Cerebellar cortex (tissue), 1 donor: ENCODE results near the gene MTHFR.

Experiments
- DNase-seq: peaks from one replicate; pipeline ENCODE4 v3.0.0-alpha.2; 2015; ENCODE audit warnings: low spot score

Gene MTHFR

DNA sequence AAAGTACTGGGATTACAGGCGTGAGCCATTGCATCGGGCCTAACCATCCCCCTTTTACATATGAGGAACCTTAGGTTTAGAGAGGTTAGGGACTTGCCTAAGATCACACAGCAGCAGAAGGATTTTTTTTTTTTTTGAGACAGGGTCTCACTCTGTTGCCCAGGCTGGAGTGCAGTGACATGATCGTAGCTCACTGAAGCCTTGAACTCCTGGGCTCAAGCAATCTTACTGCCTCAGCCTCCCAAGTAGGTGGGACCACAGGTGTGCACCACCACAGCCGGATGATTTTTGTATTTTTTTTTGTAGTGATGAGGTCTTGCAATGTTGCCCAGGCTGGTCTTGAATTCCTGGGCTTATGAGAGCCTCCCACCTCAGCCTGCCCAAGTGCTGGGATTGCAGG, 46.0 kb downstream of the MTHFR start:
- DNase-seq: no peak

DNA sequence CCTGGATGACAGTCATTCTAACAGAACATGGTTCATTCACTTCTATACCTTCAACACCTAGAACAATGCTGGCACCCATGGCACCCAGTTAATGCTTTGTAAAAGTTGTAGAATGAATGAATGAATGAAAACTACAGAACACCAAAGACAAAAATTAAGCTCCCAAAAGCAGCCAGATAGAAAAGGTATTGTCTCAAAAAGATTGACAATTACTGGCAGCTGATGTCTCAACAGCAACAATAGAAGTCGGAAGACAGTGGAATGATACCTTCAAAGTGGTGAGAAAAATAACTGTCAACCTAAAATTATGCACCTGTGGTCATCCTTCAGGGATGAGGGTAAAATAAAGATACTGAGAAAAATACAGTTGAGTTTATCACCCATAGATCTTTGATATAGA, 48.7 kb downstream of the MTHFR start:
- no peak for DNase-seq

DNA sequence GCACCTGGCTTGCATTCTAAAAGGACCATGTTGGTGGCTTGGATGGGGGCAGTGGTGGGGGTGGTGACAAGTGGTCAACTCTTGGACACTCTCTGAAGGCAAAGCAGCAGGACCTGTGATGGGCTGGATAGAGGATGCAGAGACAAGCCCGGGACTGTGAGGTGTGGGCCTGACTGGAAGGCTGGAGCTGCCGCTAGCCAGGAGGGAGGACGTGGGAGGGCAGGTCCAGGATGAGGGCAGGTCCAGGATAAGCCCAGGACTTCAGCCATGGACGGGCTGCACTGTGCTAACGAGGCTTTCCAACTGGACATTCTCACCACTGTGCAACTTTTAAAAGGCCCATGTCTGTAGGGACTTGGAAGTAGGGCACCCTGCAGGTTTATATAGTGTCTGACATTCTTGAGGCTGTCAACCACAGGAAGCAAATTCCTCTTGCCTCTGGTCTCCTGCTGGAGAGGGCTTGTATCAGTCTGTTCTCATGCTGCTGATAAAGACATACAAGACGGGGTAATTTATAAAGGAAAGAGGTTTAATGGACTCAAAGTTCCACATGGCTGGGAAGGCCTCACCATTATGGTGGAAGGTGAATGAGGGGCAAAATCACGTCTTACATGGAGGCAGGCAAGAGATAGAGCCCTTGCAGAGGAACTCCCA, 52.1 kb downstream of the MTHFR start:
- DNase-seq: no peak

DNA sequence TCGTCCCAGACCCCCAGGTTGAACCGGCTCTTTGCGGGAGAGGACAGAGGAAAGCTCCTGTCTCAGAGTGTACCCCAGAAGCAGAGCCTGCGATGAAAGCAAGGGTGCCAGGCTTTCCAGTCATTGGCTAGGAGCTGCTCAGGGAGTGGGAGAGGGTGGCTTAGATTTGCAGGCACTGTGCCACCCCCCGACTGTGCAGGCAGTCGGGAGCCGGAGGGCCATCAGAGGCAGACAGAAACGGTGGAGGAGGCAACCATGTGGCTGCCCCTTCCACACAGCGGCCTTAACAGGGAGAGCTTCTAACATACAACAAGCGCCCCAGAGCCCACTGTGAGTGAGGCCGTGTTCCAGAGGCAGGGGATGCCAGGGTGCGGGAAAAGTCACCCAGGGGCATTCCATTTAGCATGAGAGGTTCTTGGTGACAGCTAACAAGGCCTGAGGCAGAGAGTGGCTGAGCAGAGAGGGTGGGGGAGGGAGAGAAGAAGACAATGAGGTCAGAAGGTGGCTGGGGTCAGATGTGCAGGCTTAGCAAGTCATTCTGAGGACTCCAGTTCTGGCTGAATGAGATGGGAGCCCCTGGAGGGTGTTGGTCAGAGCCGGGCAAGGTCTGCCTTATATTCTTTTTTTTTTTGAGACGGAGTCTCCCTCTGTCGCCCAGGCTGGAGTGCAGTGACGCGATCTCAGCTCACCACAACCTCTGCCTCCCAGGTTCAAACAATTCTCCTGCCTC, 53.2 kb downstream of the MTHFR start:
- DNase-seq: no peak

DNA sequence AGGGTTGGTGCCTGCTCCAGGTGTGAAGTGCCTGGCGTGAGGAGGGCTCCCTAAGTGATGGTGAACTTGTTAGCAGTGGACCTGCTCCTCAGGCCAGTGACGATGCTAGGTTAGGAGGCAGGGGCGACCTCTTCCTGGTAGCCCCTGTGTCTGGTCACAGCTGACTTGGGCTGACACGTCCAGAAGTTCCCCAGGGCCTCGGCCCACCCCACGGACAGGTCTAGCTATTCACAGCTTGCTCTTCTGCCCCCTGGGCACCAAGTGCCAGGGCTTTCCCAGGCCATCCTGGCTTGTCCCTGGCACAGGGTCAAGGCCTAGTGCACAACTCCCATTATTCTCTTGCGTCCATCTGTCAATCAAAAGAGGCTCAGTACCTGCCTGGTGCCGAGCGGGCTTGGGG, 54.7 kb downstream of the MTHFR start:
- DNase-seq: no peak

DNA sequence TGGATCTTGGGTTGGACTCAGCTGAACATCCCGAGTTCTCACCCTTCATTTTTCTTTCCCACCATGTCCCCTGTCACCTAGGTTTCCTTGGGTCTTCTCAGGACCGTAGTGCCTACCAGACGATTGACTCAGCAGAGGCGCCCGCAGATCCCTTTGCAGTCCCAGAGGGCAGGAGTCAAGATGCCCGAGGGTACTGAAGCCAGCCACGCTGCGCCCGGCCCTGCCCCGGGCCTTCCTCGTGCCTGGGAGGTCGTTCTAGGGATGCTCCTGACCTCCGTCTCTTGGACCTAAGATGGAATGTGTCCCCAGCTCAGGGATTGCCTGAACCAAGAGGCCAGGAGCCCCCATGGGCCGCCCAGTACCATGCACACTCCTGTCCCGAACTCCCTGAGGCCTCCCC, 55.8 kb downstream of the MTHFR start:
- DNase-seq: no peak

DNA sequence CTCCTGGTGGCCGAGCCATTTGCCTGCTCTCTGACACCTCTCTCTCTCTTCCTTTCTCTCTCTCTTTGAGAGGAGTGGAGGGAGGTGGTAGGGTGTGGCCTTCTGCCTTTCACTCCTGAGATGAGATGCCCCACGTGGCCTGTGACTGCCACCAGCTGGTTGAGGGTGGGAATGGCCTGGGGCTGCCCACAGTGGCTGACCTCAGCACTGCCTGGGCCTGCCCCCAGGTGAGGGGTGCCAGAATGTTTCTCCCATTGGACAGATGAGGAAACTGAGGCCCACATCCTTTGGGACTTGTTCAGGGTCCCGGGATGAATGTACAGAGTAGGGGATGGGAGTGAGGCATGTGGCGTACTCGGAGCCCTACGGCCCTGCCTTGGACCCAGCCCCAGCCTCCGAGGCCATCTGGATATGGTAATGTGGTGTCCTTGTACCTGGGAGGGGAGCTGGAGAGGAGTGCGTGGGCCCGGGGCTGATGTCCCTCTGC, 56.5 kb downstream of the MTHFR start:
- peak; percentile 53 for DNase-seq

DNA sequence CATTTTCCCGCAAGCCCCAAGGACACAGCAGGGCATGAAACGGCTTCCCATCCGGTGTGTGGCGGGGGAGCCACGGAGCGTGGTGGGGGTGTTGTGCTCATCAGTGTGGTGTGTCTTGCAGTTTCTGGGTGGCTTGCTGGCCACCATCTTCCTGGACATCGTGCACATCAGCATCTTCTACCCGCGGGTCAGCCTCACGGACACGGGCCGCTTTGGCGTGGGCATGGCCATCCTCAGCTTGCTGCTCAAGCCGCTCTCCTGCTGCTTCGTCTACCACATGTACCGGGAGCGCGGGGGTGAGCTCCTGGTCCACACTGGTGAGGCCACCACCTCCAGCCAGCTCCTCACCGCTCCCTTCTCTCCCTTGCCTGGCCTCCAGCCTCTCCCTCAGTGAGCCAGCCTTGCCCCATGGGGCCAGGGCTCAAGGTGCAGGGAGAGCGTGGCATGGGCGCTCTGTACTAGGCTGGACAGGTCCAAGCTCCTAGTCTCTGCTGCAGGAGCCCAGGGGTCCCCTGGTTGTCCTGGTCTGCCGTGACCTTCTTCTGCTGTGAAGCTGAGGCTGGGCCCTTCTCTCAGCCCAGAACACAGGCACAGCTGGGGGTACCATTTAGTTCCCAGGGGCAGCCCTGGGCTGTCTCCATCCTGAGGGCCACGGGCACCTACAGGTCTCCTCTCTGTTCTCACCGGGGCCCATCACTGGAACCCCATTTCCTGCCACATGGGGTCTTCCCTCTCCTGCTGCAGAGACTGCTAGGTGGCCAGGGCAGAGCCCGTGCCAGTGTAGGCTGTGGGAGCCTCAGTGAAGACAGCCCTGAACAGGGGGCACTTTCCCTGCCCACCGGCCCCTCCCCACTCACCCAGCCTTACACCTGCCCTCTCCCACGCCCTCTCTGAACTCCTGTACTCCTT, 57.2 kb downstream of the MTHFR start:
- DNase-seq: no peak

DNA sequence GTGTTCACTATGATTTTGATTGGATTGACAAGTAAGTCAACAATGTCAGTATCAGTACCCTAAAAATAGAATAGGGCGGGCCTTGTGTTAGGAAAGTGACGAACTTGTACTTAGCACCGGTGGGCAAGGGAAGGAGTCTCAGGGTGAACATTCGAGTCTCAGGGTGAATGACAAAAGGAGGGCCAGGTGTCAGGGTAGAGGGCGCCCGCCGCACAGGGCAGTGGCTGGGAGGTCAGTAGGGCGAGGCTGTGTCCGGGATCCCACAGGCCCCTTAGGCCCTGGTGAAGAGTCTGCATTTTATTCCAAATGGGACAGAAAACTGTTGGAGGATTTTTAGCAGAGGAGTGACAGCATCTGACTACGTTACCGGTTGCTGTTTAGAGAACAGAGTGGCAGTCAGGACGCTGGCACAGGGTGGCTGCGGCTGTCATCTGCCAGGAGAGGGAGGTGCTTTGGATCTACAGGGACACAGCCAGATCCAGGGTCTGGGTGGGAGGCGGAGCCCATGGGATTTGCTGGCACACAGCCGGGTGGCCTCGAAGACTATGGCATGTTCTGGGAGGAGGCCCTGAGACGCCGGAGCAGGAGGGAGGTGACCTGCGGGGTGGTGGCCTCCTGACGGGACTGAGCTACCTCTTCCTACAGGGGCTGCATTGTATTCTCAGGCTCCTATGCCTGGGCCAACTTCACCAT, 58.8 kb downstream of the MTHFR start:
- DNase-seq: no peak

DNA sequence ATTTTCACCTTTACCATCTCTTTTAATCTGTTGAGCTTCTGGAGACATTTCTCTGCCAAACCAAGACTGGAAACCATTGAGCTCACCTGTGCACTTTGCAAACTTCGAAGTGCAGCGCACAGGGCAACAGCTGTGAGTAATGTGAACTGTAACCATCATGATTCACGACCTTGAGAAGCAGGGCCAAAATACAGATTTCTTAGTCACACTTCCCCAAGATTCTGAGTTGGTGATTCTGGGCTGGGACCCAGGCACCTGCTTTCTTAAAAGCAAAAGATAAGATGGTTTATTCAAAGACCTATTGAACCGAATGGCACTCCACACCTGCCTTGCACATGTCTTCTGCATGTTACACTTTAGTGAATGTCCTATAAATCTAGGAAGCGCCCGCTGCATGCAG, 59.7 kb downstream of the MTHFR start:
- no peak for DNase-seq

DNA sequence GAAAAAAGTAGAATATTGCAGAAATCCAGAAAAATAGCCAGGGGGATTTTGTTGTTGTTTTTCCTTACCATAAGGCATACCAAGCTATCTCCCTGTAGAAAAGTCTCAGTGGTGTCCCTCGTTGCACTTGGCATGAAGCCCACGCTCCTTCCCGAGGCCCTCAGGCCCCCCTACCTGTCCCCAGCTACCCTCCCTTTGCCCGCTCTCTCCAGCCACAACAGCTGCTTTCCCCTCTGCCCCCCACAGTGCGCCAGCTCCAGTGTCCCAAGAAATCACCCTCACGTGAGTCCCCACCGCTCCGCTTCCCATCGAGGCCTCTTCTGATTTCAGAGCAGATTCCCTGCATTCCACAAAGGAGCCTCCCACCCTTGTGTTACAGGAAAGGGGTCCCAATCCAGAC, 61.5 kb downstream of the MTHFR start:
- no peak for DNase-seq

DNA sequence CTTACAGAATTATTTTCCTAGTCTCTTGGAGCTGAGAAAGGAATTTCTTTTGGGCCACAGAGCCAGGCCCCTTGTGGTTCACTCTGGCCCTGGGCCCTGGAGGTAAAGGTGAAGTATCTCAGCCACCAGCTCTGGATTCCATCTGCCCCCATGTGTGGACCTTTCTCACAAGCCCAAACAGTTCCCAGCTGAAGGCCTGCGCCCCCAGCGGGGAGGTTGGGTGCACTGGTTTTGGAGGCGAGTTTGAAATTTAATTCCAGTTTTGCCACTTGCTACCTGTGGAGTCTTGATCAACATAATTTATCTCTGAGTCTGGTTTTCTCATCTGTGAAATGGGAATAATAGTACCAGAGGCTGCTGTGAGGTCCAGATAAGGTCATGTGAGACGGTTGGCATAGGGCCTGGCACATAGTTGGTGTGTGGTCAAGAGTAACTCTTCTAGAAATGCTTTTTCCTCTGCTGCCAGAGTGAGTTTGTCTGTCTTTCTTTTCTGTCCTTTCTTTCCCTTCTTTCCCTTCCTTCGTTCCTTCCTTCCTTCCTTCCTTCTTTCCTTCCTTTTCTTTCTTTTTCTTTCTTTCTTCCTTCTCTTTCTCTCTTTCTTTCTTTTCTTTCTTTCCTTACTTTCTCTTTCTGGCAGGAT, 63.7 kb downstream of the MTHFR start:
- DNase-seq: no peak

DNA sequence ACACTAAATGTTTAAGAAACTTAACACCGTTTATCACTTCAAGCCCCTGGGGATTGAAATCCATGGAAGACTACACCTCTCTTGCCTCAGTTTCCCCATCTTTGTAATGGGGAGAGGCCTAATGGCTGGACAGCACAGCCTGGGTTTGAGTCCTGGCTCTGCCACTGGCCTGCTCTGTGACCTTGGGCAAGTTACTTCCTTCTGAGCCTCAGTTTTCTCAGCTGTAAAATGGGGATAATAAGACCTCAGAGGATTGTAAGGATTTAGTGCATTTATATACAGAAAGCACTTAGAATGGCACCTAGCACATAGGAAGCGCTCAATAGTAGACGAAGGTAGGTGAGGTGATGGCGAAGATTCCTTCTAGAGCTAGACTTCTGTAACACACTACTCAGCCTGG, 64.3 kb downstream of the MTHFR start:
- no peak for DNase-seq

DNA sequence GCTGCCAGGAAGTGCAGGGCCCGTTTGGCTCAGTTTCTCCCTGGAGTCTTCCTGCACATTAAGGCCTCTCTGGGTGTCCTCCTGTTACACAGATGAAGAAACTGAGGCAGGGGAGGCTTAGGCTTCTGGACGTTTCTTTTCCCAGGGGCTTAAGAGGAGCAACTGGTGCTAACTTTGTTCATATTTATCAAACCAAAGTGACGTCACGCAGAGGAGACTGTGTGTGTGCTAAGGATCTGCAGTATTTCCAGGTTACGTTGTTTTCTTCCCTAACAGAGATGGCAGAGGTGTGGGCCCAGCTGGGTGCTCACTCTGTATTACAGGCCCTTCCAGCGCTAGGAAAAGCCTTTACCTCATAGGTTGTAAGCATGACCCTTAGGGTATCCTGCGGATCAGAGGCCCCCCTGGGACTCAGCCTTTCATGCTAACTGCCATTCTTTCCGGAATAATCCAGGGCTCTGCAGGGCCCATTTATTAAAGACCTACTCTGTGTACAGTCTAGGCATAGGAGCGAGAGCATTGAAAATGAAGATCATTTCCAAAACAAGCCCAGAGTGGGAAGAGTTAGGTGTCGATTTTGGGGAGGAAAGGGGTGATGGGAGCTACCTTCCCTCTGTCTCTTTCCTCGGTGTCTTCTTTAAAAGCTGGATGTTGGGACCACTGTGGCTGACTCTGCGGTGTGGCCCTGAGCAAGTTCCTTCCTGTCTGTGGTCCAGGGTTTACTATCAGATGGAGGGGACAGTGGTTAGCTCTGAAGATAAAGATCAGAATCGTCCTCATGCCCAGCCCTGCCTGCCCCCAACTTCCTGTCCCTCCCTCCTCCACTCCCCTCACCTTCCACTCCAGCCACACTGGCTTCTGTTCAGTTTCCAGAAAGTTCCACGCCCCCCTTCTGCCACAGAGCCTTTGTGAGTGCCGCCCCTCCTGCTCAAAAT, 65.2 kb downstream of the MTHFR start:
- DNase-seq: no peak

DNA sequence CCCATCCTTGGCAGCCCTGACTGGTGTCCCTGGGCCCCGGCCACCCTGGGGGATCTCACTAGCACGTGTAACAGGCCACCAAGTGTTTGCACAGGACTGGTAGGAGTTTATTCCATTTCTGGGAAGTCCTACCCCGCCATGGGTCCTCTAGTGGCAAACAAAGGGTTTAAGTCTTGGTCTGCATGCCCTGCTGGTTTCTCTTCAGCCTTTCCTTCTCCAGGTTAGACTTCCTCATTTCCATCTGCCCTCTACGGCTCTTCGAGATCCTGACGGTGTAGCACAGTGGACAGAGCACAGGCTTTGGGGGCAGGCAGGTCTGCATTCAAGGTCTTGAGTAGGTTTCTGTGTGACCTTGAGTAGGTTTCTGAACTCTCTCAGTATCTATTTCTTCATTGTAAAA, 67.0 kb downstream of the MTHFR start:
- DNase-seq: no peak

DNA sequence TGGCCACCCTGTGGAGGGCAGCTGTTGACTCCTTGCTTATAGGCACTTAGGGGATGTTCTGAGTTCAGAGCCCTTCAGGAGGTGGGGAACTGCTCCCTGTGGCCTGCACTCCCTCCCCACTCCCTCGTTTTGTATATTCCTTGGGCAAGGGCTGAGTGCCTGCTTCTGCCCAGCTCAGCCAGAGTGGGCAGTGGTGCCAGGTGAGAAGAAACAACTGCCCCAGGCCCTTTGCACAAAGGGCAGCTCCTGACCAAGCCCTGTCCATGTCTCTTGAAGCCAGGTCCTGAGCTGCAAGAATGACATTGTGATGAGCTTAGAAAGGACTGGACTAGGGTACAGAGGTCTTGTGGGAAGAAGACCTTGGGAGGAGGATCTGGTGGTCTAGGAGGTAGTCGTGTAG, 67.7 kb downstream of the MTHFR start:
- no peak for DNase-seq

DNA sequence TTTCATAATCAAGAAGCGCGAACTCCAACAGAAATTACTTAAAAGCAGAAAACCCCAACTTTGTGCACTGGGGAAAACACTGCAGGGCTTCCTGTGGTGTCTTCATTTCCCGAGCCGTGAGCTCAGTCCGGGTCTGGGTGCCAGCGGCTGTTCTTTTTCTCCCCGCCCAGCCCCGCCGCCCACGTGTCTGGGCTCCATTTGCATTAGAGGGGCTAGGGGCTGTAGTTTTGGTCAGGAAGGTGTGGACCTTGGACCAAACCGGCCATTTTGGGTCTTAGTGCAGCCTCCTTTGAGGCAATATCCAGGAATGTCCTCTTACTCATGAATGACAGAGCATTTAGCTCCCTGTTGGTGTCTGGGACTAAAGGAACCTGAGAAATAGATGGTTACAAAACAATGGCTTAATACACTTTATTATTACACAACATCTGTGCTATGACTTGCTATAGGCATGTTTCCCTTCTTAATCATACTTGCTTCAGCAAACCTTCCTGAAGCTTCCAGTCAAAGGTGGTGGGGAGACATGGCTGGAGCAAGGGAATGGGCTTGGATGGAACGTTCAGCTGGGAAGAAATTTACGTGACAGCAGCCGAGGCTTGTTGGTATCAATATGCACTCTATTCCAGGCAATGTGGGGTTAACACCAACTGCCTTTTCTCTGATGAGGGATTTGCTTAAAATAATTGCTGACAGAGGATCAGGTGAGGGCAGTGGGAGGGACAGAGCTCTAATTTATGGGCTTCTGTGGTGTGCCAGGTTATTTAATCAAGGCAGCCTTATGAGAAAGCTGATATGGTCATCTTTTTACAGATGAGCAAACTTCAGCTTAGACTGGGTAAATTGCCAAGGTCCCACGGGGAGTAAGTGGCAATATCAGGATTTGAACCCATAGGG, 68.8 kb downstream of the MTHFR start:
- DNase-seq: peak; percentile 41

DNA sequence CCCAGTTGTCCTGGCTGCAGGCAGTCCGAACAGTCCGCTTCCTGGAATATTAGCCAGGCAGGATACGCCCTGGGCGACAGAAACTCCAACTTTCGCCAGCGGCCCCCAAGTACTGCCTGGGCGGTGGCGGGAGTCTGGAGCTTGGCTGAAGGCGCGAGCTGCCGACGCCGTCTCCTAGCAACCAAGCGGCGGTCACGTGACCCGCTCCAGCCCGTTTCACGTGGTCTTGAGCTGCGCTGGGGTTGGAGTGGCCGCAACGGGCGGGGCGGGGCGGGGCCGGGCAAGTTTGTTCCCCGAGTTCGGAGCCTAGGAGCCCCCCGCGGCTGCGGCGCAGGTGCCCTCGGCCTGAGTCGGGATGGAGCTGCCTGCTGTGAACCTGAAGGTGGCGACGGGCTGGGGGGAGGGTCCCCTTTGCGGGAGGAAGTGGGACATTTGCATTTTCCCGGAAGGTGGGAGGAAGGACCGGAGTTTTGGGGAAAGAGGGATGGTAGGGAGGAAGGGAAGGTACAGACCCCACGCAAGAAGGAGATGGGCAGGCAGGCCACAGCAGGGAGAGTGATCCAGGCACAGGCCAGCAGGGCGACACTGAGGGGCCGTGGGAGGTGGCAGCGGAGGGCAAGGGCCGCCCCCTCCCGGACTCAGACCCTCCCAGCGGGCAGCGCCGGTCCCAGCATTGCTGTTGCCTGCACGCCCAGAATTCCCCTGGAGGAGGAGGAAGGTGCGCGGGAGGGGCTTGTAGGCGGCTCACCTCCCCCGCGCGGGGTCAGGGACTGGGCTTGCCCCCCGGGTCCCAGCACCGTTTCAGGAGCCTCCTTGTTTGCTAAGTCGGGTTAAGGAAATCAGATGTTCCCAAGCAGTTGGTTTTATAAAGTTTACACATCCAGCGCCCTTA, 69.7 kb downstream of the MTHFR start, which contains the start of gene AGTRAP:
Gene AGTRAP, plus strand, starts transcription at position 283 of the 892 bp plus-strand sequence. Its CDS starts 73 bp downstream, at position 356.
- peak; percentile 91 for DNase-seq
